Activated CD4-positive, CD25-positive, alpha-beta regulatory T cell treated with anti-CD3 and anti-CD28 coated beads, Interleukin-2, amount 50 U/mL, for 16 hours (primary cell): ENCODE results near the gene GLT6D1.
"Not testable (repeated sequence)": the region's sequence is repeated elsewhere in the genome, so short reads cannot be mapped to it uniquely, and the experiment has no call there.

Source experiments
- DNase-seq: peaks from one replicate; pipeline ENCODE4 v3.0.0-alpha.2; 2020; ENCODE audit warnings: low read depth, low spot score

The GLT6D1 gene, protein sequence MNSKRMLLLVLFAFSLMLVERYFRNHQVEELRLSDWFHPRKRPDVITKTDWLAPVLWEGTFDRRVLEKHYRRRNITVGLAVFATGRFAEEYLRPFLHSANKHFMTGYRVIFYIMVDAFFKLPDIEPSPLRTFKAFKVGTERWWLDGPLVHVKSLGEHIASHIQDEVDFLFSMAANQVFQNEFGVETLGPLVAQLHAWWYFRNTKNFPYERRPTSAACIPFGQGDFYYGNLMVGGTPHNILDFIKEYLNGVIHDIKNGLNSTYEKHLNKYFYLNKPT

DNA sequence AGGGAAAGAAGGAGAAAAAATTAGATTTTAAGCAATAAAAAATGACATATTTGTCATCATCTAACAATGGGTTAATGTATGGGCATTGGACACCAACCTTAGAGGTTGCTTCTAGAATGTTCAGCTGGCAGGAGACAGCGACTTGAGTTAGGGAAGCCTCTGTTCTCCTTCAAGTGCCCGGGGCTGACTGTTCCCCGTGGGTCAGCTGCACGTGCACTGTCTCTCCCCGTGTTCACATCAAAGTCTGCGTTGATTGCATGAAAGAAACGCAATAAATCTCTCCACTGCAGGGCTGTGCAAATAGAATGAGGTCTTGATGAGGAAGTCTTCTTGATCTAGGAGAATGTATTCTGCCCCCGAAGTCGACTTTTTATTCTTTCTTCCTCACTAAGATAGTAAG, at the start of gene GLT6D1:
TSS of gene GLT6D1 (minus strand) at position 345 of the 400 bp plus-strand sequence. CDS start 353 bp downstream, outside the sequence.
- DNase-seq, result no peak

DNA sequence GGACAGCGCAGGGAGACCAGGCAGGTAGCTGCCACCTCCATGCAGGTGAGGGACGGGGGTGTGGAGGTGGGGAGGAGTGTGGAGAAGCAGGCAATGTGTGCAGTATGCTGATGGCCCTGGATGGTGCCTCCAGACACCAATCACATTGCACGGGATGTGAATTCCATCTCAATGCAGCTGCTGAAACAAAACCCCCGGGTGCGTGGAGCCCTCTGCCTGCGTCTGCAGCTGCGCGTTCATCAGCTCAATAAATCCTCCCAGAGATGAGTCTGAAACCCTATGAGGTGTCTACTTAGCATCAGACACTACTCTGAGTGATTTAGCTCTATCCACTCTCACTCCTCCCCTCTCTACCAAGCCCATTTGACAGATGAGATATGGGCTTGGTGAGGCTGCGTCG, 49.7 kb upstream of the GLT6D1 start:
- DNase-seq, result no peak

DNA sequence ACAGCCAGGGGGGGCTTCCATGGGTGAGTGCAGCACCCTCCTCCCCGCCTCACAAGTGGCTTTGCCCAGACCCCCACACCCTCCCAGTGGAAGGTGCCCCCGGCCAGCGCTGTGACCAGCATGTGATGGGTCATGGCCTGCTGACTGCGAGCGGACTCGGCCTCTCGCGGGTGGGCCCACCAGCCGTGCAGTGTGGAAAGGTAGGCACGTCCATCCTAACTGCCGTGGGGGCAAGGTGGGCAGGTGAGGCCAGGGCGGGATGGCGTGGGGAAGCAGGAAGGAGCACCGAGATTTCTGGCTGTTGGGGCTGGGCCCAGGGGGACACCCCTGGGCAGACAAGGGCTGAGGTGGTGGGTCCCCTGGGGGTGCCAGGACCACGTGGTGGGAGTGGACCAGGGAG, 47.9 kb upstream of the GLT6D1 start:
- no peak for DNase-seq

DNA sequence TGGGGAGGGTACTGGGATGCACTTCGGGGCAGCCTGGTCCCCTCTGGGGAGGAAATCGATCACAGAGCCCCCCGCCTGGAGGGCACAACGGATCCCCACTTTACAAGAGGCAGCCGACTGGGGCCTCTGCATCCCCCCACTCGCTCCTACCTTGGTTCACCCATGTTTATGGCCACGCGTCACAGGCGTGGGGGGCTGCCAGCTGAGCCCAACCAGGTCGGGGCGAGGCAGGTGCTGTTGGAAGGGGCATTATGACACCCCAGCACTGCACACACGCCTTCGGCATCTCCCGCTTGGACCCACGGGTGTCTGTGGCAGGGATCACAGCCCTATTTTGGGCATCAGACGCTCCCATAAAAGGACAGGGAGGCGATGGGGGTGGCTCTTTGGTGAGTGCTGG, 45.4 kb upstream of the GLT6D1 start:
- DNase-seq, result no peak

DNA sequence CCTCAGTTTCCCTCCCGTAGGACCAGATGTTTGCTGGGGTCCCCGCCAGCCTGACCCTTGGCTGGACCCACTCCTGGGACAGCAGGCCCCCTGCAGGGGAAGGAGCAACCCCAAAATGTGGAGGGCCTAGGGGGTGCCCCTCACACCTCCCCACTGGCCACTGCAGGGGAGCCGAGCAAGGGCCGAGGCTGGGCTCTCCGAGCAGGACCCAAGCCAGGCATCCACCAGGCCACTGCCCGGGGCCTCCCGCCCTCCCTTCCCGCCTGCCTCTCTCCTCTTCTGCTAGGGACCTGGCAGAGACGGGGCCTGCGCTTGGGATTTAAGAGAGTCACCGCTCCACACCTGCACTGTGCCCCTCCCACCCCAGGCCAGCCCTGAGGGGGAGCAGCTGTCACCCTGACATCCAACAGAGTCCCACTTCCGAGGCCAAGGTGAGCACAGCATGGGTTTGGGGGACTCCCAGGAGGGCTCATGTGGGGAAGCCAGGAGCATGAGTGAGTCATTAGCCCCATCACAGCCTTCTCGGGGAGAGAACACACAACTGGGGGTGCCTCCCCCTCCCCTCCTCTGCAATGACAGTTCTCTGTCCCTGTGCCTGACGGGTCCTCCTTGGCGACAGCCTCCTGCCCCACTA, 44.2 kb upstream of the GLT6D1 start:
- DNase-seq, result no peak

DNA sequence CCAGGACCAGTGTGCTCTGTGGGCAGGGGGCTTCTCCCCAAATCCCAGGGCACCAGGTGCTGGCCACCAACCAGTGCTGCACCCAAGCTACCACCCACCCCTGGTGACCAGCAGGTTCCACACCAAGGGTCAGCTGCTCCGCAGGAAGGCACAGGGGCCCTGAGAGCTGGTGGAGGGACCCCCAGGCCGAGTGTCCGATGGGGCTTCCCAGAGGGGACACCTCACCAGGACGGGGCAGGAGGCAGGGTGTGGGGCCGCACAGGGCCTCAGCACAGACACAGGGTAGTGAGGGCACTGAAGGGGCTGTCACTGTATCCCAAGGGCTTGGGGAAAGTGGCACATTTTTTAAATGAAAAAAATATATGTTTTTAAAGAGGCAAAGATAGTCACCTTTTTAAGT, 41.8 kb upstream of the GLT6D1 start:
- no peak for DNase-seq

DNA sequence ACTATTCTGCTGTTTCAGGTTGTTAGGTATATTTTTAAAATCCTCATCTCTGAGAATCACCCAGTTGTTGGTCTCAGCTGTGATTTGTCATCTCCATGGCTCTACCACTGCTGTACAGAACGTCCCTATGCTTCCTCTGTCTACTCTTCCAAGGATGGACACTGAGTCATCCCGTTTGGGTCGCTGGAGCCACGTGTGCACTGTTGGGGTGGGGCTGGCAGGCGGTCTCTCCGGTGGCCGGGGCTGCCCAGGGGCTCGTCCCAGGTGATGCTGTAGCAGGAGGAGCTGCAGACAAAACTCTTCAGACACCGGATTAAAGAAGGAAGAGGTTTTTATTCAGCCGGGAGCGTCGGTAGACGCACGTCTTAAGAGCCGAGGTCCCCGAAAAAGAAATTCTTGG, 40.7 kb upstream of the GLT6D1 start:
- DNase-seq, result no peak

DNA sequence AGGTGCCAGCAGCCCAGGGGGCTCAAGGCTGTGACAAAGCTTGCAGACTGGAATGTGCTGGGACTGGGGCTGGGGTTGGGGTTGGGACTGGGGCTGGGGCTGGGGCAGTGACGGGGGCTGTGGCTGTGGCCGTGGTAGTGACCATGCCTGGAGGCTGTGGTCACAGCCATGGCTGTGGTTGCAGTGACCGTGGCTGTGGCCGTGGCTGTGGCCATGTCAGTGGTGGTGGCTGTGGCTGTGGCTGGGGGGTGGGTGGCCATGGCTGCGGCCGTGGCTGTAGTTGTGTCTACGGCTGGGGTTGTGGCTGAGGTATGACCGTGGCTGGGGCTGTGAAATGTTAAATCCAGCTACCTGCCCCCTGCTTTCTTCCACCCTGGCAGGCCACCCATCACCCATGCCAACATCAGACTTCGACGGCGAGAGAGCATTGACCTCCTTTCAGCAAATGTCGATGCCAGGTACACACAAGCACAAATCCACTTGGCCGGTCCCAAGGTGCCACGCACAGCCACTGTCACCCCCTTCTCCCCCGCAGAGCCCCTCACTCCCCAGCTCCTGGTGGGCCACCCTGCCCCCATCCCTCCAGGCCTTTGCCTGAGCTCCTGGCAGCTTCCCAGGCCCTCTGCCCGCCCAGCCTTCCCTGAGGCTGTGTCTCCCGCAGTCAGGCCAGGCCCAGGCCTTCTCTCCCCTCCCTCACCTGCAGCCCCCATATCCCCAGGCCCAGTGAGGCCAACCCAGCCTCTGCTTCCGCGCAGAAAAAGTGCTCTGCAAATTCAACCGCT, 39.1 kb upstream of the GLT6D1 start:
- DNase-seq, result no peak

DNA sequence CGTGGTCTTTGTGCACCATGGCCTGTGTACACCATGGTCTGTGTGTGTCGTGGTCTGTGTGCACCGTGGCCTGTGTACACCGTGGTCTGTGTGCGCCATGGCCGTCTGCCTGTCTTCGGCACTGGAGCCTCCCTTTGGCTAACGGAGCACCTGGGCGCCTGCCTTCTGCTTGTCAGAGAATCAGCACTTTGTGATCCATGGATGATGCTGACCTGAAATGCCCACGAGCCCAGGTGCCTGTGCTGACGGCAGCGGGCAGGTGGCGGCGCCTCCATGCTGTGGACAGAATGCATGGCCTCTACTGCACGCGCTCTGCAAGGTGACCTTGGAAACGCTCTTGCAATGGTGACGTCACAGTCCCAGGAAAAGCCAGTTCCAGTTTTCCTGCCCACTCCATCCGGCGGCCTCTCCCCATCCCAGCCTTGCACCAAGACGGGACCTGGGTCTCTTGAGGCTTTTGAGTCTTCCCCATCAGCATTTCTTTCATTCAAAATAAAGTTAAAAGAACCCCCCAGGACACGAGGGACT, 38.4 kb upstream of the GLT6D1 start:
- DNase-seq, result no peak

DNA sequence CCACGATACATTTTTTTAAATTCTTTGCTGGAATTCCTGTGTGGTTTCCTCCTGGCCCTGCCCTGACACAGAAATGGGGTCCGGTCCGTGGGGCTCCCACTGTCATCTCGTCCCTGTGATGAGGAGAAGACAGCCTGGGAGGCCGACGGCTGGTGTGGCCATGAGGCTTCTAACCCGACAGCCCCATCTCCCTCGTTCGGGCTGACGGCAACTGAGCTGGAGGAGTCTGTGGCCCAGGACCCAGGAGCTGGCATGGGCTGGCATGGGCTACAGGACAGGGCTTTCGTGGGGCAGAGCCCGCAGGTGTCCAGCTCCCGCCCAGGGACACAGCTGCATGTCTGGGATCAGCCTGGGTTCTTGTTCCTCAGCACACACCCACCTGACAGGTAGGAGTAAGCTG, 37.6 kb upstream of the GLT6D1 start:
- DNase-seq, result no peak

DNA sequence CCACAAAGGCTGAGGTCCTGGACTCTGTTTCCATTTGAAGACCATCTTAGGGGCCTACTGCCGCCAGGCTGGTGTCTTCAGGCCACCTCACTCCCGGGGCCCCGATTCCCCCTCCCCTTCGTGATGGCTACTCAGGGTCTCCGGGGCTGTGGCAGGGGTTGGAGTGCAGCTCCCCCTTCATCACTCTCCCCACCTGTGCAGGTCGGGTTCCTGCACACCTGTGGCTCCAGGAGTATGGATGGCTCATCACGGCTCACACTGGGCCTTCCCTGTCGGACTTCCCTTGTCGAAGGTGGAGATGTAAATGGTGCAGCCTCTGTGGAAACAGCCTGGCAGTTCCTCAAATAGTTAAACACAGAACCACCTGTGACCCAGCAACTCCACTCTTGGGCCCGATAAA, 35.6 kb upstream of the GLT6D1 start:
- DNase-seq, result no peak

DNA sequence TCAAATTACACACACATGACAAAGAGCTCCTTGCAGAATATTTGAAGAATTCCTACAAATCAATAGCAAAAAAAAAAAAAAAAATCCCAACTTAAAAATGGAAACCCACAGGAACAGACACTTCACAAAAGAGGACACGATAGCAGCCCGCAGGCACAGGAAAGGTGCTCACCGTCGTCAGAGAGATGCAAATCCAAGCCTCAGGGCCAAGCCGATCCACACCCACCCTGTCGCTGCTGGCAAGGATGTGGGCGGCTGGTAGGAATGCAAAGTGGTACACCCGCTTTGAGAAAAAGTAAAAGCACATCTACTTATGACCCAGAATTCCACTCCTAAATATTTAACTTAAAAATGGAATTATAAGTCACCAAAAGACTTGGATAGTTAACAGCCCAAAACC, 34.6 kb upstream of the GLT6D1 start:
- DNase-seq, result no peak

DNA sequence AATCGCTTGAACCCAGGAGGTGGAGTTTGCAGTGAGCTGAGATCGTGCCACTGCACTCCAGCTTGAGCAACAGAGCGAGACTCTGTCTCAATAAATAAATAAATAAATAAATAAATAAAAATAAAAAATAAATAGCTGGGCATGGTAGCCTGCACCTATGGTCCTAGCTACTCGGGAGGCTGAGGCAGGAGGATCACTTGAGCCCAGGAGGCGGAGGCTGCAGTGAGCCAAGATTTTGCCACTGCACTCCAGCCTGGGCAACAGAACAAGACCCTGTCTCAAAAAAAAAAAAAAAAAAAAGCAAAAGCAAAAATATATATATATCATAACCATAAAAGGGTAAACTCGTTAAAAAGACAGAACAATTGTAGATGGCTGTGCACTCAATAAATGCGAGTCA, 33.4 kb upstream of the GLT6D1 start:
- DNase-seq, result not testable (repeated sequence)

DNA sequence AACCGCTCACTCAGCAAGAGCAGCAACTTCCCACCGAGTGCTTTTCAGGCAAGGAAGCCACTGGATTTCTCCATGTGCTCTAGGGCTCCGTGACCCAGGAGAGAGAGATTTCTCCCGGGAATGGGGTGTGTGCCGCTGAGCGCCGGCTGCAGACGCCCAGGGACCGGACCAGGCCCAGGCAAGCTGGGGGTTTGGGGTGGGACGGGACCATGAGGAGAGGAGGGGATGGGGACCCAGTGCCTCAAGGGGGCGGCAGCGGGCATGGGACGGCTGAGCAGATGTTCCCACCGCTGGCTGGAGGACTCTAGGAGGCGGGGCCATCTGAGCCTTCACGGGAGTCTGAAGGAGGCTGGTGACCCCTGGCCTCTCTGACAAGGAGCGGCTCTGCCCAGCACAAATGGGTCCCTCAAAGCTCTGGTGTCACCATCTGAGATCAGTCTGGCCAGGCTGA, 32.3 kb upstream of the GLT6D1 start:
- no peak for DNase-seq

DNA sequence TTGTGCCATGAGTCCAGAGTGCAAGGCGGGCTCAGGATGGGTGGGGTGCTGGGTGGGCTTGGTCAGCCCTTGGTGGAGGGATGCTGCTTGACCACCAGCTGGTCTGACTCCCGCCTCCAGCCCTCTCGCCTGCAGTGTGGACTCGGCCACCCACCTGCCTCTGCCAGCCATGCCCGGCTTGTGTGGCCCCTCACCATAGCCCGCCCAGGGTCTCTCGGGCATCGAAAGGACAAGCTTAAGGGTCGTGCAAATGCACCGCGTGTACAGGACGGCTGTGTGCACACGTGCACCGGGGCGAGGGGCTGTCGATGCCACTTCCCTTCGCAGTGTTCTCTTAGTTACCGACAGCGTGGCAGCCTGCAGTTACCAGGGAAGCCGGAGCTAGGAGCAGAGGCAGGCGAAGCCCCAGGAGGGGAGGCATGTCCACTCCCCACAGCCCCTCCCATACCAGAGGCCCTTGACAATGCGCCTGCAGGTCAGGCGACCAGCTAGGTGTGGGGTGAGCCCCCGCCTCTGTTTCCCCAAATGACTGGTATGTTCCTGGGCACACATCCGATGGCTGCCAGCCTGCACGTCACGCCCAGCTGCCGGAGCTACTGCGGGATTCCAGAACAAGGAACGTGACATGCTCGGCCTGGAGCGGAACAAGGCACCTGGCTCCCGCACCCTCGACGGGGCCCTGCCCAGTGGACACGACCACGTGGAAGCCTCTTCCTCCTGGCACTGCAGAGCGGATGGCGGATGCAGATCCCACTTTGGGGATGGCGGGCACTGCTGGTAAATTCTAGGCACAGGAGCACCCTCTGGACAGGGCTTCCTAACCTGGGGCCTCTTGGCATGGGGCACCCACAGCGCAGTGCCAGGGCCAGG, 31.6 kb upstream of the GLT6D1 start:
- DNase-seq, result no peak

DNA sequence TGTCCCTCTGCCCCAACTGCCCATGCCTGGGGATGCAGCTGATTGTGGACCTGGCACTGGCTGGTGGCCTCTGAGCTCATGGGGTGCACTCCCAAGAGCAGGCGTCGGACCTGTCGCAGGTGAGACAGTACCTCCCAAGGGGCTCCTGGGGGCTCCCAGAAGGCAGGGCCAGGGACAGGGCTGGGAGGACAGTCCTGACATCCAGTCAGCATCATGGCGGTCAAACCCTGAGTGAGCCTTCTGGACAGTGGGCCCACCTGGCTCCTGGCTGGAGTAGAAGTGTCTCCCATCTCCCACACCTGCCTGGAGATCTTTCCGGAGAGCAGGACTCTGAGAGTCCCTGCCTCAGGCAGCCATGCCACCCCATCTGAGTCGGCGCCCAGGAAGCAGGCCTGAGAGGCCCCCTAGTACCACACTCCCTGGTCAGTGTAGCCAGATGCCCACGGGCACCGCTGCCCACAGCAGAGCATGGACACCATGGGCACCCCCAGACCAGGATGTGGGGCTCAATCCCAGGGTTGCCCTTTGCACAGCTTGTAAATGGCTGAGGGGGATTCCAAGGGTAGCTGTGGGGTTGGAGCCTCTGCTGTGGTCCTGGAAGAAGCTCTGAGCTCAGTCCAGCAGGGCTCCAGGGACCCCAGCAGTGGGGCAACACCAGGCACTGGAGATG, 30.4 kb upstream of the GLT6D1 start:
- DNase-seq, result no peak

DNA sequence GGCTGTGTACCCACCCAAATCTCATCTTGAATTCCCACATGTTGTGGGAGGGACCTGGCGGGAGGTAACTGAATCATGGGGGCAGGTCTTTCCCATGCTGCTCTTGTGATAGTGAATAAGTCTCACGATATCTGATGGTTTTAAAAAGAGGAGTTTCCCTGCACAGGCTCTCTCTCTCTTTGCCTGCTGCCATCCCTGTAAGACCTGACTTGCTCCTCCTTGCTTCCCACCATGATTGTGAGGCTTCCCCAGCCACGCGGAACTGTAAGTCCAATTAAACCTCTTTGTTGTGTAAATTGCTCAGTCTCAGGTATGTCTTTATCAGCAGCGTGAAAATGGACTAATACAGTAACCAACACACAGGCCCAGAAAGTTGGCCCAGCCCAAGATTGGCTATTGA, 29.7 kb upstream of the GLT6D1 start:
- DNase-seq, result not testable (repeated sequence)

DNA sequence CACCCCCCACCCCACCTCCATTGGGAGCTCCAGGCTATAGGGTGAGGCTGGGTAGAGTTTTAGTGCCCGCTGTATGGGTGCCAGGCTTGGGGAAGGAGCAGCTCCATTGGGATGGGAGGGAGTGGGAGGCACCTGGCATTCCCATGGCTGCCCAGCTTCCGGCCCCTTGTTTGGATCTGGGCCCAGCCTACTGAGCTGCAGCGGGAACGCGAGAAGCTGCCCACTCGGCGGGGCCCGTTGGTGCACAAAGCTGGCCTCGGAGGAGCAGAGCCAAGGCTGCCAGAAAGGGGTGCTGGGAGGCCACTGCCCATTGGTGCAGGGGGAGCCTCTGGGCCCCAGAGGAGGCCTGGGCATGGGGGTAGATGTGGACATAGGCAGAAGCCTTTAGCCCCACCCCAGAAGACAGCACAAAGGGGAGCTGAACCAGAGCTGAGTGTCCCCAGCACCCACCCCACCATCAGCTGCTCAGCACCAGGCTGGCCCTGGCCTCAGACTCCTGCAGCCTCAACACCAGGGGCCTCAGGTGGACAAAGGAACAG, 28.2 kb upstream of the GLT6D1 start:
- DNase-seq, result no peak

DNA sequence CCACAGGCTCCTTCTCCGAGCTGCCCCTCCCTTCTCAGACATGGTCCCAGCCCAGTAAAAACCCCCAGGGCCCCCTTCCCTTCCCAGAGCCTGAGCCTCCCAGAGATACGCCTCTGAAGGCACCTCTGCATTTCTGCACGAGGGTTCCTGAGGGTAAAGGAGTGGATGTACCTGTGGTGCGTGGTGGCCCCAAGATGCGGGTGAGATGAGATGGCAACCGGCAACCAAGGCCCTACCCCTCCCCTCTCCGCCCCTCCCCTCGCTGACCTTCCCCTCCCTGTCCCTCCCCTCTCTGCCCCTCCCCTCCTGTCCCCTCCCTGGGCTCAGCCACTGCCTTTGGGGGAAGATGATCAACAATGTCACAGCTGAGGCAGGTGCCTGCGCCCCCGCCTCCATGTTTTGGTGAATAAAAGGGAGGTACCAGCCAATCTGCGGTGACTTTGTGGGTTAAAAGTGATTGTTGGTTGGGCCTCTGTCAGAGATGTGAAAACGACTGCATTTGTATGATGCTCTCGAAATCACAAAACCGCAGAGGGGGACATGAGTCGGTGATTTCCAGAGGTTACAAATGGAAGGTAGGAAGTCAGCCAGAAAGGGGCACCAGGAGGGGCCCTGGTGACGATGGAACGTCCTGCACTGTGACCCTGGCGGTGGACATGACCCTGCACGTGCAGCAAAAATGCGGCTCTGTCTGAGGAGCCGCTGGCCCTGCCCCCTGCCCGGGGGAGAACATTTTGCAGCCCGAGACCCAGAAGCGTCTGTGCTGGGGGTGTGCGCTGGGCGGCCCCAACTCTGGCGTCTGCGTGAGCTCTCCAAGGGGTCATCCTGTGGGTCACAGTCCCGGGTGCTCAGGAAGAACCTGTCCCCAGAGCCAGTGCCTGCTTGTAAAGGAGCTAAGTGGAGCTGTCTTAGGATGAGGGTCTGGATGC, 27.5 kb upstream of the GLT6D1 start:
- DNase-seq, result no peak

DNA sequence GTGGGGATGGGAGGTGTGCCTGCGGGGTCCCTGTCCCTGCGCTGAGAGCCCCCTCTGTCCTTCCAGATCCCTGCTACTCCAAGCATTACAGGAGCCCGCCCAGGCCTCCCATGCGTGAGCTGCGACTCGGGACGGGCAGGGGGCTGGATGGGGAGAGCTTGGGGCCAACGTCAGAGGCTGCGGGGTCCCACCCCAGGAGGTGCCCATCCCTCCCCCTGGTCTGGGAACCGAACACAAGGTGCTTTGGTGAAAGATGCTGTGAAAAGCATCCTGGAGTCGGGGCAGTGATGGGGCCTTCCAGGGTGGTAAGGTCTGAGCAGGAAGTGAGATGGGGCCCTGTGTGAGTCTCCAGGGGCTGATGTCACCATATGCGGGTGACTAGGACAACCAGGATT, 26.5 kb upstream of the GLT6D1 start:
- DNase-seq, result no peak
